IPS DF 6.9 (cell line): ENCODE measurements around the gene MAGEF1.
"Not testable (repeated sequence)": the region's sequence is repeated elsewhere in the genome, so short reads cannot be mapped to it uniquely, and the experiment has no call there.

Experiments
- DNase-seq: peaks from one replicate; pipeline ENCODE4 v3.0.0-alpha.2; 2013; ENCODE audit warnings: low read depth, low spot score
- H3K27ac ChIP-seq: one replicate; pipeline ENCODE4 v1.5.1; 2013; ENCODE audit warnings: low read length, control low read depth
- H3K27me3 ChIP-seq: 2 replicates; pipeline ENCODE4 v1.6.1; 2013; ENCODE audit warnings: mild to moderate bottlenecking, low read length; ENCODE audit not compliant: control insufficient read depth, insufficient read depth
- H3K36me3 ChIP-seq: 2 replicates; pipeline ENCODE4 v1.6.1; 2013; ENCODE audit warnings: low read length; ENCODE audit not compliant: control insufficient read depth, insufficient read depth
- H3K4me1 ChIP-seq: 2 replicates; pipeline ENCODE4 v1.6.1; 2013; ENCODE audit warnings: low read length; ENCODE audit not compliant: control insufficient read depth, insufficient read depth
- H3K4me3 ChIP-seq: 2 replicates; pipeline ENCODE4 v1.5.1; 2013; ENCODE audit warnings: mild to moderate bottlenecking, low read length
- H3K9me3 ChIP-seq: 2 replicates; pipeline ENCODE4 v1.6.1; 2013; ENCODE audit warnings: low read length, inconsistent platforms; ENCODE audit not compliant: control insufficient read depth, insufficient read depth
- WGBS: extraction: QIAGEN DNeasy Blood & Tissue Kit; methylation state at CpG from one replicate; pipeline ENCODE4 v1.1.7; 2013; ENCODE audit warnings: mixed read lengths, missing lambda C conversion rate; ENCODE audit not compliant: insufficient read length, insufficient coverage; 5-methylcytosine and 5-hydroxymethylcytosine counted together

MAGEF1 gene

GRCh38 chr3:184733971-184734608 is 22.2 kb upstream of the MAGEF1 start:
- no peaks in the 10 kb centered on the region for H3K4me1 ChIP-seq
- H3K9me3 ChIP-seq, result no peaks in the 10 kb centered on the region
- no peak overlapping the region for H3K27ac ChIP-seq
- H3K4me3 ChIP-seq, result no peak overlapping the region
- no peaks in the 10 kb centered on the region for H3K27me3 ChIP-seq
- DNase-seq, result no peak
- no CpG with 5 or more reads among the region's 8 CpGs for WGBS
- no peaks in the 10 kb centered on the region for H3K36me3 ChIP-seq

GRCh38 chr3:184733181-184733580 is 21.3 kb upstream of the MAGEF1 start:
- no peak overlapping the region for H3K27ac ChIP-seq
- no peaks in the 10 kb centered on the region for H3K36me3 ChIP-seq
- no peak for DNase-seq
- no peaks in the 10 kb centered on the region for H3K4me1 ChIP-seq
- no peak overlapping the region for H3K4me3 ChIP-seq
- H3K9me3 ChIP-seq, result no peaks in the 10 kb centered on the region
- WGBS, result no CpG with 5 or more reads among the region's 4 CpGs
- H3K27me3 ChIP-seq, result no peaks in the 10 kb centered on the region

DNA sequence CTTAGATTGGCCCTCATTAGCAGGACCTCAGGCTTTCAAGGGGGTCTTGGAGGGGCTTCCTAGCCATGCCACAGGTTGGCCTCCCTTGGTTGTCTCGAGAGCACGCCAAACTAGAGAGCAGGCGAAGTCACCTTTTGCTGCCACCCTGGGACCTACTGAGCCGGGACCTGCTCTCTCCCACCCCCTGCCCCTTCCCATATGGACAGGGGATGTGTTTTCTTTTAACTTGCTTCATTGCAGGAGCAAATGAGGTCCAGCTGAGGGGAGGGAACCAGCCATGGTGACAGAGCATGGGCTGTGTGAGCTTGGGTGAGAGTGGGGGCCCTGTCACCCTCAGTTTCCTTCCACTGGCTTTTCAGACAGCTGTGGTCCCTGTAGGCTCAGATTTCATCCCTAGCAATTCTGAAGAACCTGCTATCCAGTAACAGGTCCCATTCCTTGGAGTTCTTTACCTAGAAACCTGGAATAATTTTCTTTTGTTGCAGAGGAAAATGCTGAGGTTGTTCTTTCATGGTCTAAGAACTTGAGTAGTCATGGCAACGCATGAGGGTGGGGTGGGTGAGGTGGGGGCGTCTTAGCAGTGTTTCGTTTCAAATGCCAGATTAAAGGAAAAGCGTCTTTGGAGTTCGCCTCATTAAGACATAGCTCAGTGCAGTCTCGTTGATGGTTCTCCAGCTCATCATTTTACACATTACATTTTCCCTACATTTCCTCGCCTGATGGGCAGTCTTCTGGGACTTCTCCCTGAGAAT is 20.1 kb upstream of the MAGEF1 start:
- peaks cover 1% of the 10 kb centered on the region; the same call in 1 of the 2 replicates for H3K4me1 ChIP-seq
- H3K36me3 ChIP-seq, result no peaks in the 10 kb centered on the region
- no peak overlapping the region for H3K4me3 ChIP-seq
- no peak for DNase-seq
- no peaks in the 10 kb centered on the region for H3K27me3 ChIP-seq
- H3K9me3 ChIP-seq, result no peaks in the 10 kb centered on the region
- H3K27ac ChIP-seq, result no peak overlapping the region
- WGBS, result no CpG with 5 or more reads among the region's 11 CpGs

- Histone ChIP-seq H3K27ac (no peak overlapping the region), H3K4me1 (peaks cover 1% of the 10 kb centered on the region; the same call in 1 of the 2 replicates), H3K4me3 (no peak overlapping the region), H3K27me3 (no peaks in the 10 kb centered on the region), H3K9me3 (no peaks in the 10 kb centered on the region), H3K36me3 (no peaks in the 10 kb centered on the region)
- no peak for DNase-seq
- WGBS, result no CpG with 5 or more reads among the region's 2 CpGs
These were observed 19.1 kb upstream of the MAGEF1 start for GRCh38 chr3:184730924-184731323.

DNA sequence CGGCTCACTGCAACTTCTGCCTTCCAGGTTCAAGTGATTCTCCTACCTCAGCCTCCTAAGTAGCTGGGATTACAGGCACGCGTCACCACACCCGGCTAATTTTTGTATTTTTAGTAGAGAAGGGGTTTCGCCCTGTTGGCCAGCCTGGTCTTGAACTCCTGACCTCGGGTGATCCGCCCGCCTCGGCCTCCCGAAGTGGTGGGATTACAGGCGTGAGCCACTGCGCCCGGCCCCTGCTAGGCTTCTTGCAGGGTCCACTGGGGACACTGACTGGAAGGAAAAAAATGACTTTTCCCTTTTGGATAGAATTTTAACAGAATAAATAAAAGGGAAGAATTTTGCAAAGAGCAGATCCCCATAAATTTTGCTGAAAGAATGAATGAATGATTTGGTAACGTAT is 17.3 kb upstream of the MAGEF1 start:
- not testable (repeated sequence) for H3K27me3 ChIP-seq, DNase-seq, H3K36me3 ChIP-seq, H3K4me1 ChIP-seq, H3K27ac ChIP-seq, H3K9me3 ChIP-seq, H3K4me3 ChIP-seq
- WGBS, result no CpG with 5 or more reads among the region's 14 CpGs

DNA sequence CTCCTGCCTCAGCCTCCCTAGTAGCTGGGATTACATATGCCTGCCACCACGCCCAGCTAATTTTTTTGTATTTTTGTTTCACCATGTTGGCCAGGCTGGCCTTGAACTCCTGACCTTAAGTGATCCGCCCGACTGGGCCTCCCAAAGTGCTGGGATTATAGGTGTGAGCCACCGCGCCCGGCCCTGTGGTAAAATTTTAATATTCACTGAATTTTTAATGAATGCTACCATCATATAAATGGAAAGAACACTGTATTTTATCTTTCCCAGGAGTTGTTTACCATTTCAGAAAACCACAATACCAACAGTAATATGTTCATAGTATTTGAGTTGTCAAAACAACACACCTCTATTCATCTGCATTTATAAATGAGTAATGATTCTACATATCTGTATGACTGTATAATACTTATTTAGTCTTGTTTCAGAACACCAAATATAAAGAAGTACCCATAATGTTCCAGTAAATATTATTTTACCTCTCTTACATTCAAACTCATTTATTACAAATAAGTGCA is 16.2 kb upstream of the MAGEF1 start:
- no CpG with 5 or more reads among the region's 6 CpGs for WGBS
- no peak for DNase-seq
- no peaks in the 10 kb centered on the region for H3K9me3 ChIP-seq
- H3K4me1 ChIP-seq, result peaks cover 1% of the 10 kb centered on the region; the same call in 1 of the 2 replicates
- no peaks in the 10 kb centered on the region for H3K36me3 ChIP-seq
- no peak overlapping the region for H3K27ac ChIP-seq
- H3K27me3 ChIP-seq, result no peaks in the 10 kb centered on the region
- H3K4me3 ChIP-seq, result no peak overlapping the region

- Histone ChIP-seq H3K4me3 (no peak overlapping the region), H3K27me3 (no peaks in the 10 kb centered on the region), H3K4me1 (peaks cover 1% of the 10 kb centered on the region; the same call in 1 of the 2 replicates), H3K36me3 (no peaks in the 10 kb centered on the region), H3K9me3 (no peaks in the 10 kb centered on the region), H3K27ac (no peak overlapping the region)
- DNase-seq, result peak; percentile 92
- WGBS, result no CpG with 5 or more reads among the region's 10 CpGs
These were observed 15.6 kb upstream of the MAGEF1 start for GRCh38 chr3:184727357-184728009.

DNA sequence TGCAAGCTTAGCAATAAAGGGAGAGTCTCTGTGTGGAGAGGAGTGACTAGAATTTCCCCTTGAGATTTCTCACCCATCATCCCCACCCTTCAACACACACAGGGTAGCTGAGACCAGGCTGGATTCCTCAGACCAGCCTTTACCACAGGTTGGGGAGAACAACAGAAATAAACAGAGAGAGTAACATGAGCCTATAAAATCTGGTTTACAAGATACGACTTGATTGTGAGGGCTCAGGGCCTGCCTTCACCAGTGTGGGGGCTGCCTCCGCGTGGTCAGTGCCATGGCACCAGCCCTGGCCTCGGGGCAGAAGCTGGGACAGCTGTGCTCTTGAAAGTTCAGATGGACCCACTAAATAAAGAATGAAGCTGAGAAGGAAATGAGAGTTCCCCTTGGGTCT is 14.6 kb upstream of the MAGEF1 start:
- no peaks in the 10 kb centered on the region for H3K9me3 ChIP-seq
- no peaks in the 10 kb centered on the region for H3K36me3 ChIP-seq
- no peak for DNase-seq
- peaks cover 1% of the 10 kb centered on the region; the same call in 1 of the 2 replicates for H3K4me1 ChIP-seq
- no CpG with 5 or more reads among the region's 4 CpGs for WGBS
- H3K4me3 ChIP-seq, result no peak overlapping the region
- no peaks in the 10 kb centered on the region for H3K27me3 ChIP-seq
- H3K27ac ChIP-seq, result no peak overlapping the region

DNA sequence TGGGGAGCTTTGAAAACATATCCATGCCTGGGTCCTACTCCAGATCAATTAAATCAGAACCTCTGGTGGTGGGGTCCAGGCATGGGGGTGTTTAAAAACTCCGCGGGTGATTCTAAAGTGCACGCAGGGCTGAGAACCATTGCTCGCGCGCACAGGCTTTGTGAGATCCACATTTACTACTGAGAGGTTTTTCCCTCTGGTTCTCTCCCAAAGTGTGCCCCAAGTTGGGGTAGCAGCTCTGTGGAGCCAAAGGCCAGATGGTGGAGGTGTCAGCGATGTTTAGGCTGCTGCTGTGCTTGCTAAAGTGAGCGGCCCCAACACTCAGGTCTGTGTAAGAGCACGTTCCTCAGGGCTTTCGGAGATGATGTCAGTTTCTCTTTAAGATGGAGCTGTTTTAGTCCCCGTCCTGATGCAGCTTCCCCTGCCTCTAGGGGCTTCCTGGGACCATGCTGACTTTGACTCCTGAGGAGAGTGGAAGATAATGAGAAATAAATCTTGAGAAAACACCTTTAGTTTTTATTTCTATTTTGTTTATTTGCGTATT is 13.4 kb upstream of the MAGEF1 start:
- Histone ChIP-seq H3K27me3 (no peaks in the 10 kb centered on the region), H3K4me3 (no peak overlapping the region), H3K9me3 (no peaks in the 10 kb centered on the region), H3K4me1 (peaks cover 1% of the 10 kb centered on the region; the same call in 1 of the 2 replicates), H3K27ac (no peak overlapping the region), H3K36me3 (no peaks in the 10 kb centered on the region)
- no CpG with 5 or more reads among the region's 12 CpGs for WGBS
- no peak for DNase-seq

- Histone ChIP-seq H3K9me3 (no peaks in the 10 kb centered on the region), H3K27ac (no peak overlapping the region), H3K4me3 (no peak overlapping the region), H3K36me3 (no peaks in the 10 kb centered on the region), H3K4me1 (peaks cover 1% of the 10 kb centered on the region; the same call in 1 of the 2 replicates), H3K27me3 (no peaks in the 10 kb centered on the region)
- DNase-seq, result no peak
- no CpG with 5 or more reads among the region's 4 CpGs for WGBS
These were observed 12.8 kb upstream of the MAGEF1 start for GRCh38 chr3:184724699-184725098.
